Breast epithelium (tissue), 3 donors: Measurements from ENCODE around the gene HERC6. TPM values are rescaled to one million over a fixed set of nuclear protein-coding genes. Genes with fewer than 3 reads are reported as not detected.

ENCODE experiments used
- total RNA-seq, 3 donors: library from RNA; depleted of rRNA; stranded (reverse); fragments of >200 nt; gene quantifications; one replicate each; pipeline ENCODE4 v1.1.0, GENCODE V29; 2016

HERC6 gene
- total RNA-seq, 3 donors from 2014 or later = 2.6 to 19.0 (median 5.2) TPM

Other genes starting within 250 kb of the HERC6 start
- gene ABCG2, start 220.2 kb upstream of the HERC6 start, total RNA-seq = 1 to 10 TPM; 2.6 to 8.6 (median 6.9) TPM
- gene PPM1K, start 94.3 kb upstream of the HERC6 start, total RNA-seq = 10 to 100 TPM; 13.8 to 26.2 (median 20.5) TPM
- 1 to 10 TPM; 5.0 to 5.9 (median 5.9) TPM for gene HERC5, start 78.3 kb downstream of the HERC6 start, total RNA-seq
- 100 to 1,000 TPM in 2 of 3 donors, 10 to 100 TPM in 1; 93.7 to 116 (median 110) TPM for gene PYURF, start 144.9 kb downstream of the HERC6 start, total RNA-seq
- 10 to 100 TPM; 34.1 to 60.9 (median 35.4) TPM for gene HERC3, start 213.6 kb downstream of the HERC6 start, total RNA-seq